Heart right ventricle (tissue), 16 donors: ENCODE results near the gene CEP164. TPM values are rescaled to one million over a fixed set of nuclear protein-coding genes. Genes with fewer than 3 reads are reported as not detected.

Experiments
- ATAC-seq, 8 donors: fragments of 200-7000 bp; cut with Tn5 transposase; one replicate each; pipeline ENCODE4 v1.9.1; 2020; ENCODE audit warnings: mild to moderate bottlenecking in 8 of 8, moderate library complexity in 8 of 8, moderate number of reproducible peaks in 1 of 8
- DNase-seq, 2 donors: peaks; one replicate each; pipeline ENCODE4 v3.0.0-alpha.2; 2020
- H3K27ac ChIP-seq, 10 donors: fragments of 200-600 bp; sonication (generic) in 2 of 10; one replicate each; pipeline versions ENCODE4 v1.5.0 to v1.8.0; 2020 to 2022; ENCODE audit warnings: mild to moderate bottlenecking in 3 of 10
- H3K27me3 ChIP-seq, 7 donors: fragments of 200-600 bp; one replicate each; pipeline ENCODE4 v1.8.0; 2021 to 2022; ENCODE audit warnings: mild to moderate bottlenecking in 2 of 7
- H3K36me3 ChIP-seq, 9 donors: fragments of 200-600 bp; sonication (generic) in 1 of 9; one replicate each; pipeline versions ENCODE4 v1.5.0 to v1.8.0; 2020 to 2022; ENCODE audit warnings: mild to moderate bottlenecking in 2 of 9
- H3K4me1 ChIP-seq, 9 donors: fragments of 200-600 bp; sonication (generic) in 1 of 9; one replicate each; pipeline versions ENCODE4 v1.5.0 to v1.8.0; 2020 to 2022; ENCODE audit warnings: mild to moderate bottlenecking in 4 of 9
- H3K4me3 ChIP-seq, 10 donors: fragments of 200-600 bp; sonication (generic) in 2 of 10; one replicate each; pipeline versions ENCODE4 v1.5.0 to v1.8.0; 2020 to 2022; ENCODE audit warnings: mild to moderate bottlenecking in 7 of 10, moderate library complexity in 2 of 10
- H3K9me3 ChIP-seq, 11 donors: fragments of 200-600 bp in 10 of 11; sonication (generic) in 2 of 11; one replicate each; pipeline versions ENCODE4 v1.5.0 to v1.8.0; 2013 to 2022; ENCODE audit warnings: mild to moderate bottlenecking in 2 of 11, control low read depth in 1 of 11, moderate library complexity in 1 of 11
- CTCF ChIP-seq, 9 donors: fragments of 200-600 bp; sonication (generic) in 2 of 9; IDR thresholded peaks; one replicate each; pipeline versions ENCODE4 v1.5.0 to v1.8.0; 2021 to 2022; ENCODE audit warnings: antibody characterized with exemption in 9 of 9, mild to moderate bottlenecking in 5 of 9, moderate library complexity in 1 of 9
- WGBS, 2 donors: extraction: QIAGEN DNeasy Blood & Tissue Kit; methylation state at CpG; one replicate each; pipeline ENCODE4 v1.1.7; 2013; ENCODE audit warnings: inconsistent platforms in 1 of 2; 5-methylcytosine and 5-hydroxymethylcytosine counted together
- intact Hi-C, 10 donors: fragments of 100-400 bp; cut with DNase I; formaldehyde crosslinking; loops; one replicate each; pipeline versions ENCODE4 v1.11.1 to v1.14.2; 2022
- polyA plus RNA-seq, 2 donors: library from polyadenylated mRNA; stranded (reverse); fragments of 200-250 nt; gene quantifications; one replicate each; pipeline ENCODE4 v1.2.3, GENCODE V29; 2013
- total RNA-seq, 10 donors: library from RNA; stranded (reverse); fragmentation: NEBNext Ultra II Directional in 3 of 10; extraction: Animal tissue kit (Norgen Biotek cat#: 25700) in 3 of 10; gene quantifications; one replicate each; pipeline versions ENCODE4 v1.2.1 to v1.2.4, GENCODE V29; 2021 to 2023
- donor health status: Arrhythmogenic right ventricular cardiomyopathy.
- donor health status: ischemic (EF 13 %, LVEDD 7.1; RV severe dilation, severe dysfunction).
- donor health status: healthy with polysubstance abuse.
- donor health status: DM: no; HTN: yes; CAD: no.
- donor health status: DM: no; HTN: no; CAD: no.
- donor health status: ischemic (EF 25% LVEDD 6.9; RV normal size, moderate dysfunction).
- donor health status: ischemic (EF 25% LVEDD 5.7; RV mildly dilated, moderate dysfunction).
- donor health status: healthy.
- donor health status: DM: yes; HTN: yes; CAD: no.
- donor health status: Ischemic cardiomyopathy.
- donor health status: ischemic (EF 35%, LVEDD 5.7; RV mildly dilated, moderate dysfunction).
- donor health status: nonischemic (EF 11% LVEDD 7.7; RV severe dilation, severe dysfunction).
- donor health status: DM: yes; HTN: yes; CAD: no.
- donor health status: PGD.
- donor health status: ischemic (EF 29% LVEDD 5.4; RV normal size, mild dysfunction).
- donor health status: nonischemic (EF 23%, LVEDD 6.1; RV moderate dilation, normal function).

CEP164 gene
- total and polyA plus RNA-seq, 12 donors = 3.5 to 17.9 (median 6.6) TPM

DNA sequence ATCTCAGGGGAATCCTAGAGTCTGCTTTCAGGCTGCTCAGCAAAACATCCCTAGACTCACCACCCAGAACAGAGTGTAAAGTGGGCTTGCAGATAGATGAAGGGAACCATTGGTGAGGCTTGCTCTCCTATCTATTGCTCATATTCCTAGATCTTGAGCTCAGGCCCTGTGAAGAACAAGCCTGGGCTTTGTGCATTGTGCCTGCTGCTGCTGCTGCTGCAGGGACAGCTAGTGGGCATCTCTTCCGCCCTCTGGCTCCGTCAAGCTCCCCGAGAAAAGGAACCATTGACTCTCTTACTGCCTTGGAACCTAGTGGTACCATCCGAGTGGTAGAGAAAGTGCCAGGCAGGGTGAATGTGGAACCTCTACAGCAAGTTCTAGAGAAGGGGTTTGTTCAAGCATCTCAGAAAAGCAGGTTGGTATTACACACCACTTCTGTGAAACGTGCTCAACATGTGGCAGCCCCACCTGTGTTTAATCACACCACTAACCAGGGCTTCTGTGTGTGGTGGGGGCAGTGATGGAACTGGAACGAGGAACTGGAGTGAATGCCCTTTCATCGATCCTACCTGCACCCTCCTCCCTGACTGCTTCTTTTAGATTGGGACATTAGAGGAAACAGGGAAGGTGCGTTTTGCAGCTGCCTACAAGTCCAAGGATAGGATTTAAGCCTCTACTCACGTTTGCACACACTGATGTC, 32.1 kb upstream of the CEP164 start:
- intact Hi-C loops = no loop called here
- ATAC-seq (no peak), DNase-seq (no peak)
- 91 to 92% methylated on average over 9 of the region's 9 CpGs for WGBS, 2 donors
- H3K4me1 ChIP-seq = peaks cover 3 to 16% (median 10%) of the 10 kb centered on the region in 9 donors
- TF ChIP-seq CTCF (IDR thresholded peaks at IDR 0.05) = no peak
- no peak overlapping the region for H3K27ac ChIP-seq
- H3K36me3 ChIP-seq = peaks cover 0 to 59% (median 10%) of the 10 kb centered on the region in 9 donors
- H3K27me3 ChIP-seq = no peaks in the 10 kb centered on the region
- no peaks in the 10 kb centered on the region for H3K9me3 ChIP-seq
- no peak overlapping the region for H3K4me3 ChIP-seq

- 89 to 90% methylated on average over 6 of the region's 6 CpGs for WGBS, 2 donors
- Histone ChIP-seq H3K4me3 (no peak overlapping the region), H3K27me3 (no peaks in the 10 kb centered on the region), H3K27ac (no peak overlapping the region), H3K9me3 (no peaks in the 10 kb centered on the region), H3K36me3 (peaks cover 0 to 46% (median 7%) of the 10 kb centered on the region in 9 donors), H3K4me1 (peaks cover 3 to 24% (median 13%) of the 10 kb centered on the region in 9 donors)
- TF ChIP-seq CTCF (IDR thresholded peaks at IDR 0.05) = no peak
- intact Hi-C loops = no loop called here
- no peak for ATAC-seq
- no peak for DNase-seq
Measured at GRCh38 chr11:117296881-117297280, 30.8 kb upstream of the CEP164 start.

- intact Hi-C loops = no loop called here
- 92 to 98% methylated on average over 8 of the region's 8 CpGs for whole genome bisulfite sequencing, 2 donors
- DNase-seq (no peak), ATAC-seq (no peak)
- no peak for TF ChIP-seq CTCF (IDR thresholded peaks at IDR 0.05)
- no peaks in the 10 kb centered on the region for H3K9me3 ChIP-seq
- no peak overlapping the region for H3K27ac ChIP-seq
- no peaks in the 10 kb centered on the region for H3K27me3 ChIP-seq
- H3K4me3 ChIP-seq = no peak overlapping the region
- H3K4me1 ChIP-seq = peaks cover 3 to 24% (median 13%) of the 10 kb centered on the region in 9 donors
- H3K36me3 ChIP-seq = peaks cover 0 to 33% (median 0%) of the 10 kb centered on the region in 9 donors
Measured at GRCh38 chr11:117298195-117298594, 29.5 kb upstream of the CEP164 start.

DNA sequence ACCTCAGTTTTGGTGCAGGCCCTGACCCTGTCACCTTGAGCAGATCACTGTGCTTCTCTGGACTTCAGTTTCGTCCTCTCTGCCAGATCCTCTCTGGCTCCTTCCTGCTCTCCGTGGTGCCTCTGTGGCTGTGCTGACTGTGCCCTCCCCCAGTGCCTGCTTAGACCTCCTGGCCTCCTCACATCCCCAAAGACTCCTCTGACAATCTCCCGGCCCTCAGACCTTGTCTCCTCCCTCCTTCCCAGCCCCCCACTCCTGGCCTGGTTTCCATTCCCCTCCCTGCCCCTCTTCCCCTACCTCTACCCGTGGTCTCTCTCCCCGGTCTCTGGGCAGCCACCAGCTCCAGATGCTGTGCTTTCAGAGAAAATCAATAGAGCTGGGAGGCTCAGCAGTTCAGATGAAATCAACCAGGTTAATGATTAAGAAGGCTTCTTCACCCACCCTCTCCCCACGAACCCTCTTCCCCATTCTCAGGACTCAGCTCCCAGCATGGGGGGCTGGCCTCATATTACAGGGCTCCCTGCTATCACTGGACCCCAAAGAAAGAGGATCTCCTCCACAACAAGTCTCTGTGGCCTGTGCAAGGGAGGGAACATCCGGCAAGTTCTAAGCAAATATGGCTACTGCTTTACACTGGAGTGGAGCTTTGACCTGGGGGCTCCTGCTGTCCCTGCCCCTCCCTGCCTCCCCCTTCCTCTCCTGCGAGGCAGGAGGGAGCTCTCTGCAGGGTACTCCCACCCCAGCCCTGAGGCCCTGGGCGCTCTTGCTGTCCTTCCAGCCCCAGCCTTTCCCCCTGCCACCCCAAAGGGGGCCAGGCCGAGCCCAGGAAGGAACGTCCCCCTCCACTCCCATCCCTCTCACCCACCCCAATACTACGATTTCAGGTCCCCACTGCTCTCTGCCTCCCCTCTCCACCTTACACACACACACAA, 28.0 kb upstream of the CEP164 start:
- TF ChIP-seq CTCF (IDR thresholded peaks at IDR 0.05) = no peak
- Histone ChIP-seq H3K36me3 (peaks cover 0 to 19% (median 0%) of the 10 kb centered on the region in 9 donors), H3K4me1 (peaks cover 3 to 24% (median 15%) of the 10 kb centered on the region in 9 donors), H3K9me3 (no peaks in the 10 kb centered on the region), H3K27me3 (no peaks in the 10 kb centered on the region), H3K4me3 (peak overlapping the region in 4 of 10 donors; percentile 22 to 35 (median 32)), H3K27ac (no peak overlapping the region)
- ATAC-seq = peak in 5 of 8 donors; percentile 10 to 25 (median 21)
- 62 to 65% methylated on average over 12 of the region's 12 CpGs for WGBS, 2 donors
- no peak for DNase-seq
- intact Hi-C loops = no loop called here
